ENCODE data around the gene CTNNA3. TPM values are rescaled to one million over a fixed set of nuclear protein-coding genes. Genes with fewer than 3 reads are reported as not detected.
A peak's percentile ranks its signal among the peaks of the same experiment; 100 is the strongest.

Gene CTNNA3
- total RNA-seq, 1 donor from 2014 or later: not detected

GRCh38 chr10:66098595-66099480, 1597.2 kb downstream of the CTNNA3 start:
- no peak for DNase-seq (ENCODE audit: low read depth)
- no peak for FAIRE-seq
- no peak overlapping the region for H3K4me3 ChIP-seq (ENCODE audit: low read depth, low read length)
- H3K36me3 ChIP-seq (ENCODE audit: control insufficient read depth, insufficient read depth, low read length): no peaks in the 10 kb centered on the region
- TF ChIP-seq, protein P1, sequence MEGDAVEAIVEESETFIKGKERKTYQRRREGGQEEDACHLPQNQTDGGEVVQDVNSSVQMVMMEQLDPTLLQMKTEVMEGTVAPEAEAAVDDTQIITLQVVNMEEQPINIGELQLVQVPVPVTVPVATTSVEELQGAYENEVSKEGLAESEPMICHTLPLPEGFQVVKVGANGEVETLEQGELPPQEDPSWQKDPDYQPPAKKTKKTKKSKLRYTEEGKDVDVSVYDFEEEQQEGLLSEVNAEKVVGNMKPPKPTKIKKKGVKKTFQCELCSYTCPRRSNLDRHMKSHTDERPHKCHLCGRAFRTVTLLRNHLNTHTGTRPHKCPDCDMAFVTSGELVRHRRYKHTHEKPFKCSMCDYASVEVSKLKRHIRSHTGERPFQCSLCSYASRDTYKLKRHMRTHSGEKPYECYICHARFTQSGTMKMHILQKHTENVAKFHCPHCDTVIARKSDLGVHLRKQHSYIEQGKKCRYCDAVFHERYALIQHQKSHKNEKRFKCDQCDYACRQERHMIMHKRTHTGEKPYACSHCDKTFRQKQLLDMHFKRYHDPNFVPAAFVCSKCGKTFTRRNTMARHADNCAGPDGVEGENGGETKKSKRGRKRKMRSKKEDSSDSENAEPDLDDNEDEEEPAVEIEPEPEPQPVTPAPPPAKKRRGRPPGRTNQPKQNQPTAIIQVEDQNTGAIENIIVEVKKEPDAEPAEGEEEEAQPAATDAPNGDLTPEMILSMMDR (IDR thresholded peaks at IDR 0.05; ENCODE audit: insufficient read depth, low read length, severe bottlenecking): no peak
- no peaks in the 10 kb centered on the region for H3K27me3 ChIP-seq (ENCODE audit: control insufficient read depth, insufficient read depth, low read length)

DNA sequence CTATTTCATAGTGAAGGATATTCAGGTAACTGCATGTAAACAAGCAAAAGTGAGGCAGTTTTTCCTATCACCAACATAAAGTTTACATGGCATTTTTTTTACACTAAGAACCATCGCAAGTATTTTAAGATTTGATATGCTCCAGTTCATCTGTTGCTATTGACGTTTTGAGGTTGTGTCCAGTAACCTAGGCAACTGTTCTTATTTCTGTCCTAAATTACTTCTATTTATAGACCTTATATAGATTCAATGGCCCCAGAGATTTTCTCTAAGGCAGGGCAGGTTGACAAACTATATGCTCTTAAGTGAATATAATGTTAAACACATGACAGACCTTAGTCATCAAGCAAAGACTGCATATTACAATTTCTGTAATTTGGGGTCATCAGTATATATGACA, 1600.4 kb downstream of the CTNNA3 start:
- Histone ChIP-seq H3K27me3 (ENCODE audit: control insufficient read depth, insufficient read depth, low read length) (no peaks in the 10 kb centered on the region), H3K36me3 (ENCODE audit: control insufficient read depth, insufficient read depth, low read length) (no peaks in the 10 kb centered on the region), H3K4me3 (ENCODE audit: low read depth, low read length) (no peak overlapping the region)
- DNase-seq (ENCODE audit: low read depth) (no peak), FAIRE-seq (no peak)
- TF ChIP-seq, protein P1 (IDR thresholded peaks at IDR 0.05; ENCODE audit: insufficient read depth, low read length, severe bottlenecking): no peak

- no peaks in the 10 kb centered on the region for H3K36me3 ChIP-seq (ENCODE audit: control insufficient read depth, insufficient read depth, low read length)
- FAIRE-seq (no peak), DNase-seq (ENCODE audit: low read depth) (no peak)
- H3K27me3 ChIP-seq (ENCODE audit: control insufficient read depth, insufficient read depth, low read length): no peaks in the 10 kb centered on the region
- H3K4me3 ChIP-seq (ENCODE audit: low read depth, low read length): no peak overlapping the region
- TF ChIP-seq, protein P1 (IDR thresholded peaks at IDR 0.05; ENCODE audit: insufficient read depth, low read length, severe bottlenecking): no peak
These were observed 1610.1 kb downstream of the CTNNA3 start for GRCh38 chr10:66085906-66086305.

DNA sequence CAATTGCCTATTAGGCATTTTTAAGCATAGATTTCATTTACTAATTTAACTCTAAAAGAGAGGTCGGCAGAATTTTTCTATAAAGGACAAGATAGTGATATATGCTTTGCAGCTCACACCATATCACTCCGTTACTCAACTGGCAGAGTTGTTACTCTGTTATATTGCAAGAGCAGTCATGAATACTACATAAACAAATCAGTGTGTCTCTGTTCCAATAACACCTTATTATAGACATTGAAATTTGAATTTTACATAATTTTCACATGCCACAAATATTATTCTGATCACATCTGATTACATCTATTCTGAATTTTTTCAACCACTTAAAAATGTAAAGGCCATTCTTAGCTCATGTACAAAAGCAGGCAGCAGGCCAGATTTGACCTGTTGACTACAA, 1624.1 kb downstream of the CTNNA3 start:
- no peak for FAIRE-seq
- DNase-seq (ENCODE audit: low read depth): no peak
- Histone ChIP-seq H3K36me3 (ENCODE audit: control insufficient read depth, insufficient read depth, low read length) (no peaks in the 10 kb centered on the region), H3K4me3 (ENCODE audit: low read depth, low read length) (no peak overlapping the region), H3K27me3 (ENCODE audit: control insufficient read depth, insufficient read depth, low read length) (no peaks in the 10 kb centered on the region)
- TF ChIP-seq, protein P1 (IDR thresholded peaks at IDR 0.05; ENCODE audit: insufficient read depth, low read length, severe bottlenecking): no peak

GRCh38 chr10:66058594-66058993, 1637.4 kb downstream of the CTNNA3 start:
- TF ChIP-seq, protein P1 (IDR thresholded peaks at IDR 0.05; ENCODE audit: insufficient read depth, low read length, severe bottlenecking): no peak
- FAIRE-seq (no peak), DNase-seq (ENCODE audit: low read depth) (peak; percentile 2)
- Histone ChIP-seq H3K36me3 (ENCODE audit: control insufficient read depth, insufficient read depth, low read length) (no peaks in the 10 kb centered on the region), H3K27me3 (ENCODE audit: control insufficient read depth, insufficient read depth, low read length) (no peaks in the 10 kb centered on the region), H3K4me3 (ENCODE audit: low read depth, low read length) (no peak overlapping the region)
